Skin of body (tissue), 2 donors: Measurements from ENCODE around the gene MISP3. TPM values are rescaled to one million over a fixed set of nuclear protein-coding genes. Genes with fewer than 3 reads are reported as not detected.

Experiments used
- DNase-seq: peaks from one replicate; lab custom pipeline; 2025; lab: John Stamatoyannopoulos, UW
- total RNA-seq: library from RNA; depleted of rRNA; stranded (reverse); fragments of >200 nt; gene quantifications from one replicate; pipeline ENCODE4 v1.2.3, GENCODE V29; 2014

Gene MISP3
- total RNA-seq, 1 donor from 2014 or later: 0.89 TPM

- no peak for DNase-seq
These were observed 19.6 kb upstream of the MISP3 start for GRCh38 chr19:14053032-14053431.

GRCh38 chr19:14053500-14053899, 19.1 kb upstream of the MISP3 start:
- DNase-seq: no peak

GRCh38 chr19:14054099-14054498, 18.5 kb upstream of the MISP3 start:
- no peak for DNase-seq

- DNase-seq: no peak
These were observed 17.9 kb upstream of the MISP3 start for GRCh38 chr19:14054721-14055120.

- no peak for DNase-seq
These were observed 17.2 kb upstream of the MISP3 start for GRCh38 chr19:14055396-14055795.

GRCh38 chr19:14056069-14056666, 16.4 kb upstream of the MISP3 start:
- no peak for DNase-seq

GRCh38 chr19:14056741-14057356, 15.7 kb upstream of the MISP3 start:
- no peak for DNase-seq

GRCh38 chr19:14058182-14059092, 14.1 kb upstream of the MISP3 start:
- no peak for DNase-seq

- DNase-seq: no peak
These were observed 13.5 kb upstream of the MISP3 start for GRCh38 chr19:14059093-14059480.

GRCh38 chr19:14059652-14060155, 12.9 kb upstream of the MISP3 start:
- DNase-seq: no peak

GRCh38 chr19:14061081-14061749, 11.4 kb upstream of the MISP3 start:
- no peak for DNase-seq

- no peak for DNase-seq
These were observed 10.6 kb upstream of the MISP3 start, which contains the start of gene PALM3 for GRCh38 chr19:14061751-14062557. Gene PALM3 (minus strand): TSS chr19:14062076. CDS start chr19:14061980, 96 bp downstream.

GRCh38 chr19:14062558-14062855, 10.1 kb upstream of the MISP3 start:
- DNase-seq: no peak

- no peak for DNase-seq
These were observed 9.5 kb upstream of the MISP3 start for GRCh38 chr19:14063105-14063504.

- DNase-seq: no peak
These were observed 6.5 kb upstream of the MISP3 start for GRCh38 chr19:14066134-14066533.

- DNase-seq: no peak
These were observed 2.1 kb upstream of the MISP3 start for GRCh38 chr19:14070268-14071050.

- peak; percentile 63 for DNase-seq
These were observed 807 bp downstream of the MISP3 start for GRCh38 chr19:14073261-14073924.

- no peak for DNase-seq
These were observed 1.6 kb downstream of the MISP3 start for GRCh38 chr19:14073925-14074838.
